Stimulated activated CD4-positive, alpha-beta T cell treated with anti-CD3 and anti-CD28 coated beads, Interleukin-2, amount 100 ng/mL, for 4 hours (primary cell): ENCODE results near the gene ANKRD44.

ENCODE experiments used
- DNase-seq: peaks from one replicate; pipeline ENCODE4 v3.0.0-alpha.2; 2020; ENCODE audit warnings: low read depth

ANKRD44 gene

DNA sequence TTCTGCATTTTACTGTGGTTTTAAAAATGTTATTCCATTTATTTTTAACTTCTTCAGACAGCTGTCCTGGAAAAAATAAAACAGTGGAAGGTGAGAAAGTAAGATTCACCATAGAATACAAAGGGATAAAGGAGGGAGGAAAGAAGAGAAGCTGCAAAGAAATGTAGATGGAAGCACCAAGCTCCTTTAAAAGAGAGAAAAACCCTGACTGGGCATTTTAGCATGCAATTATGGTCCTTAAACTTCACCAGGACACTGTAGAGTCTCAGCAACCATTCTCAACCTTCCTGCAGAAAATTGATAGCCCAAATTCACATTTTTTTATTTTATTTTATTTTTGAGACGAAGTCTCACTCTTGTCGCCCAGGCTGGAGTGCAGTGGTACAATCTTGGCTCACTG lies 11.6 kb upstream of the ANKRD44 start:
- DNase-seq = no peak

DNA sequence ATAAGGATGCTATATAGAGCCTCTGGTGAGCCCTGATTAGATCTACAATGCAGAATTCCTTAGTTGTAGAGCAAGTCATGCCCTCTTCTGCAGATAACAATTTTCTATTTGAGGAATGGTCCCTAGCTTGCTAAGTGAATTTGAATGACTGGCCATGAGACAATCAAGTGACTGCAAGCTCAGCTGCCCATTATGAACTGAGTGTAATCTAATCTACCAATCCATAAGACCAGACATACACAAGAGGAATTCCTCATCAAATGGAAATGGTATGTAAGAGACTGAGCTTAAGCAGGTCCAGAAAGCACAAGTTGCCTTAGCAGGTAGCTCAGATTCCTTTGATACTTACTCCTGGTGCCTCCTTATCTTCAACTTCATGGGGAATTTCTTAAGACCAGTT lies 4.8 kb upstream of the ANKRD44 start:
- no peak for DNase-seq

DNA sequence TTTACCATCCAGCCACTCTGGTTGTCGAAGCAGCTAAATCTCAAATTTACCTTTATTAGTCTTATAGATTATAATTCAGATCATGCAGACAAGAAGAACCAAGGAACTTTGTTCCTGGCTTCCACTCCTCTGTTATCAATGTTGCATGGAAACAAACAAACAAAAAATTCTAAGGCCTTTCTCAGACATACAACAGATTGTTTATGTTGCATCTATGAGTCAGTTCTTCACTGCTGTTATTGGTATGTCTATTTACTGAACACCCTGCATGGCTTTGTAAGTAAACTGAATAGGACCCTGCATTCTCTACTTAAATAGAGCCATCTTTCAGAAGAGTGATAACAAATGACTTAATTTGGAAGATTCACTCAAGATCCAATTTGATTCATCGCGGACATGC lies 1.6 kb upstream of the ANKRD44 start:
- no peak for DNase-seq

DNA sequence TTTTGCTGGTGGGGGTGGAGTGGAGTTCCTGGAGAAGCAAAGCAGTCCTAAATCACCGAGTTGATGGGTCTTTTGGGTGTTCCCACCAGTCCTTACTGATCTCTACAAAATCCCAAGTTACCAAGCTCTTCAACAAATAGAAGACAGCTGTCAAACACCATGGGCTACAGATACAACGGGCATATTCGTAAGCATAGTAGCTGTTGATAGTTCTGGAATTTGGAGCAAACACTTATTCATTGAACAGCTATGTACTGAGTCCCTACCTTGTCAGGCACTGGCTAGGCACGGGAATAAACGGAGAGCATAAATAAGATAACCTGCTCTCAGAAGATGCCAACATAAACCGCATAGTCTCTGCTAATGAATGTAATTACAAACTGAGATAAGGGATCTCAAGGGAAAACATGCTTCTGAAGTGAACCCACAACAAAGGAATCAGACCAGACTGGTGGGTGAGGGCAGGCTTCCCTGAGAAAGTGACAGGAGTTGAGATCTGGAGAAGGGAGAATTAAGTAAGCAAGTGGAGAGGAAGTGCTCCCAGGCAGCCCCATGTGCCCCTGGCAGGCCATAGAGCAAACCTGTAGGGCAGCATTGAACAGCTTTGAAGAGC lies 947 bp upstream of the ANKRD44 start:
- DNase-seq = no peak

DNA sequence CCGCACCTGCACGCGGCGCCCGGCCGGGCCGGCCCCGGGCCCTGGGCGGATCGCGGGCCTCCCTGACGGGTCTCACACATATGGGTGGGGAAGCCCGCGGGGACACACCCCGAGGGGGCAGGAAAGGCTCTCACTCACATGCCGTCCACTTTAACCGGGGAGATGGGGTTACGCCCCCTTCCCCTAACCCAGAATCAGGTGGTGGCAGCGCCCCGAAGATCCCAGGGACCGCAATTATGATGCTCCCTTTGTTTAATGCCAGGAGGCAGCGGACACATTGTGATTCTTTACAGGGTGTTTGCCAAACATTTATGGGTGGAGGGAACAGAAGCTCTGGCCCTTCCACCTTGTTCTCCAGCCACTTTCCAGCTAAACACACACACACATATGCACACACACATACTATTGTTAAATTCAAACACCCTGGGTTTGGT lies 424 bp upstream of the ANKRD44 start:
- DNase-seq = no peak

DNA sequence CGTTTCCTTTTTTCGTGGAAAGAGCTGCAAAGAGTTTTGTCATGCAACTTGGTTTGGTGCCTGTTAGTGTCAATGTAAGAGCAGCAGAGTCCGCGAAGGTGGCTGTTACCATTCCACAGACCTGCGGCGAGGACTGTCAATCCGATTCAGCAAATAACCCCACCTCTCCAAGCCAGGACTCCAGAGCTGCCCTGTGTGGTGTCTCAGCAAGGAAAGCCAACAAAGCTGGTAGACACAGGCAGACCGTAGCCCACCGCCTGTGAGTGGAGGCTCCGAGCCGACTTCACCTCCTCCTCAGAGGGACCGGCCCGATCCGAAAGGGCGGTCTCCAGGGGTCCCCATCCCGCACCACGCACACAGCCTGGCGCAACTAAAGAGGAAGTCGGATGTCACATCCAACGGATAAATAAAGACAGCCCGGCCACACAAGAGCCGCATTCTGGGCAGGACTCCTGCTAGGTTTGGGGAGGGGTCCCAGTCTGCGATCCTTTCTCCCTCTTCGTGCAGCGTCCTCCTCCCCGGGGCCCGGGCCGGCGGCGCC lies 819 bp downstream of the ANKRD44 start:
- peak; percentile 35 for DNase-seq

DNA sequence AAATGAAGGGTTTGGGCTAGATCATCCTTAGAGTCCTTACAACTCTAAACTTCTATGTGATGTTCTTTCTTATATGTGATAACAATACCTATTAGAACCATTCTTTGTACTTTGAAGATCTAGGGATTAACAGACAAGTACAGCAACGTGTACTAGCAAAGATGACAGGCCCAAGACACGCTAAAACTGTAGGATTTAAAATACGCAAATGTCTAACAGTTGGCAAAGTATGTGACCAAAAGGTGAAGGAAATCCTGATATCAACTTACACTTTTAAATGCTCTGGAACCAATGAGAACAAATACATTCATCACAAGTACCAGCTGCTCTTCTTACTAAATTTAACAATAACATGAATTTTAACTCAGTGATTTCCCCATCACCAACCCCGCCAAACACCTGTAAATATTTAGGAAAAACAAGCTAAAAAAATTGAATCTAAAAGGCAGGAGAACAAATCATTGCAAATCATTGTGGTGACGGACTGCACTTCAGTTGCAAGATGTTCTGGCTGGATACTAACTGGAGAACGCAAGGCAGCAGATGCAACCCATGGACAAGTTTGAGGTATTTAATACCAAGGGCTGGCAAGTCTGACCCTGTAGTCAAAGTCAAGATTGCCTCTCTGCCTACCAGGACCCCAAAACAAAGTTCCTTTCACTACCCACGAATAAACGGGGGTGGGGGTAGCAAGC lies 1.4 kb downstream of the ANKRD44 start:
- DNase-seq = no peak

DNA sequence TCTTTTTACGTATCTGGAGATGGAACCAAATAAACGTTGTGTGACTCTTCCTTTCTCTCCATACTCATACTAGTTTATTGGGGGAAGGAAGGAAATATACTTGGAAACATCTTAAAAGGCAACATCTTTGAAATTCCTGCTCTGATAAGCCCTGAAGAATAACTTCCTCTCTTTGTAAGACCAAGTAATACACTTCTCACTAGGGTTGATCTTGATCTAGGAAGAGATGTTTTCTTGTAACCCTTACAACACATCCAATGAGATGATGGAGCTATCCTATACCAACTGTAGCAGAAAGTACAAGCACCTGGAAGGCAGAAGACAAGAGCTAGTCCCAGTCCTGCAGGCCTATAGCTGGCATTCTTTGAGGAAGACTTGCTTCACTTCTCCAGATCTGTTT lies 2.0 kb downstream of the ANKRD44 start:
- DNase-seq = no peak

DNA sequence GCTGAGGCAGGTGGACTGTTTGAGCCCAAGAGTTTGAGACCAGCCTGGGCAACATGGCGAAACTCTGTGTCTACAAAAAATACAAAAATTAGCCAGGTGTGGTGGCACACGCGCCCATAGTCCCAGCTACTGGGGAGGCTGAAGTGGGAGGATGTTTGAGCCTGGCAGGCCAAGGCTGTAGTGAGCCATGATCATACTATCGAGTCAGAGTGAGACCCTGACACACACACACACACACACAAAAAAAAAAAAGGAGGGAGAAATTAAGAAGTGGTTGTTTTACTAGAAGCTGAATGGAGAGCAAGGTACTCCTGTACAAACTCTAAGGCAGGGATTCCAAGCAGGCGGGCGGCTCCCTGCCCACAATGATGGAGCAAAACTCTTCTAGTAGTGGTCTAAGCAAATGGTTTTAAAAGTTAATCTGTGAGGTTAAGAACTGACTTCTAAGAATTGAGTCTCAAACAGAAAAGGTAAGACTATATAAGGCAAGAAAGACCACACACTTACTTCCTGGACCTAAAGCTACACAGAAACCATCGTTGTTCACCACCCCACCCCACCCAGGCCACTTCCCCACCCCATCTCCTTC lies 2.6 kb downstream of the ANKRD44 start:
- DNase-seq = no peak

DNA sequence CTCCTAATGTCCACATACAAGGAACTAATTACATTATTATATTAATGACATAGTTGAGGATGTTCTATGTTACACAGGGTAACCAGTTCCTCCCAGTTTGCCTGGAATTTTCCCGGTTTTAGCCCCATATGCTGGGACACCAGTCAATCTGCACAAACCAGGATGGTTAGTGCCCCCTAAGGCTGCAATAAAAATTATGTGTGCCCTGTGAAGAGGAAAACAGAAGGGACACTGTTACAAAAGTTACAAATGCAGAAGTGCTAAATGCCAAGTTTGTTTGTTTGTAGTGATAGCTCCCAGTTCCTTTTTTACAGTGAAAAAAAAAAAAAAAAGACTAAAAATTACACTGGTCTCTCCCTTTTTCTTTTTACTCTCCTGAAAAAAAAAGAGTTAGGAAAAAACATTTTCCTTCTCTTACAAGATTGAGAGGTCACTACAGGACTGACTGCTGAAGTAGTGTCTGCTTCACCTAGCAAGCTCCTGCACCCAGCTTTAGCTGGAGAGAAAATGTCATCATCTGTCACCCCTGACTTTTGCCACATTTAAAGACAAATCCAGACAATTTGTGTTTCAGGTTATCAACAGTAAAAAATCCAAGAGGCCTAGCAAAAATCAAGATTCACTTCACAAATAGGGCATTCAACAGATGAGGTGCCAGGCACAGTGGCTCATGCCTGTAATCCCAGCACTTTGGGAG lies 3.2 kb downstream of the ANKRD44 start:
- DNase-seq = no peak

DNA sequence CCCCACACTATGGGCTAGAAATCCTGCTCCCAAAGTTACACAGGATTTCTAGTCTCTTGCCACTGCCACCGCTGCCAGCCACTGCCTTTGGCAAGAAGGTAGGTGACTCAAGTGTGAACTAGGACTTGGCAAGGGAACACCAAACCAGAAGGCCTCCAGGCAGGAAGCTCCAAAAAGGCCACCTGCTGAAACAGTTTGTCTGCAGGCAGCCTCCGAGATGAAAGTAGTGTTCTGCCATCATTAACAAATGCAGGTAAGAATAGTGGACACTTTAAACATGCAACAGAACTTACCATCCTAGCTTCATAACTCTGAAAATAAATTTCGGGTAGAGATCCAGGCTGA lies 3.9 kb downstream of the ANKRD44 start:
- no peak for DNase-seq

DNA sequence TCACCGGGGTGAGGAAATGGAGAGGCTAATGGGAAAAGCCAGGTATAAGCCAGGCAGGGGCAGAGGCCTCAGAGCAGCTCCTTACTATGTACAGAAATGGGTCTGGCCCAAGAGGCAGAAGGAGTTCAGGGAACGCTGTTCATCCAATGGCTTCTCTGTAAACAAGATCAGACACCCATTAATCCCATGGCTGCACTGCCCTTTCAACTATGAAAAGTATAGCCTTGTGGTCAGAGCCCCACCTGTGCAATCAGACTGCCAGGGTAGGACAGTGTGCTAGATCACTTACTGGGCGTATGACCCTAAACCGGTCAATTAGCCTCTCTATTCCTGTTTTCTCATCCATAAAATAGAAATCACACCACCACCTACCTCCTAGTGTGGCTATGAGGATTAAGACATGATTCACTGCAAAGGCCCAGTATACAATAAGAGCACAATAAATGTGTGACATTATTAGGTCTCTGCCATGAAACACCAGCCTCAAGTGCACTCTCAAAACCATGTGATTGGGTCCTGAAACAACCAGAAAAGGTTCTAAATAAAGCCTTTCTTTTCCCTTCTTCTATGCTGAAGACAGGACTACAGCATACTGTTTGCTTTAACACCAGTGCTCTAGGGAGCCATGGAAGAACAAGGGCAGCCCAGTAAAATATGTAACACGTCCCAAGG lies 4.4 kb downstream of the ANKRD44 start:
- no peak for DNase-seq

DNA sequence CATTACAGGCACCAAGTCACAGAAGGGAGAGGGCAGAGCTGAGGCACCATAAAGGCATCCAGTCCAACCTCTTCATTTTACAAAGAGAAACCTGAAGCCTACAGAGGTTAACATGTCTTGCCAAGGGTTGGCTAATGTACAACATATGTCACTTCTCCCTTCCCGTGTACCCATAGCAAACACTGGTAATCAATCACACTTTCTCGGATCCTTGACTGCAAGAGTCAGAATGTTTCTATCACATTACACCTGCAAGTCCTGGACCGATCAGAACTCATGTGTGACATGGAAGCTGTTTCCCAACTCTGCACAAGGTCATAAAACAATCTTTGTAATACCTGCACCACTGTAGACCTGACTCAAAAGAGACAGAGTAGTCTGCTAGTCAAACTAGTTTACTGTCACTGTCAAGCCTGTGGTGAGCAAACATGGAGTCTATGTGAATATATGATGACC lies 6.0 kb downstream of the ANKRD44 start:
- no peak for DNase-seq

DNA sequence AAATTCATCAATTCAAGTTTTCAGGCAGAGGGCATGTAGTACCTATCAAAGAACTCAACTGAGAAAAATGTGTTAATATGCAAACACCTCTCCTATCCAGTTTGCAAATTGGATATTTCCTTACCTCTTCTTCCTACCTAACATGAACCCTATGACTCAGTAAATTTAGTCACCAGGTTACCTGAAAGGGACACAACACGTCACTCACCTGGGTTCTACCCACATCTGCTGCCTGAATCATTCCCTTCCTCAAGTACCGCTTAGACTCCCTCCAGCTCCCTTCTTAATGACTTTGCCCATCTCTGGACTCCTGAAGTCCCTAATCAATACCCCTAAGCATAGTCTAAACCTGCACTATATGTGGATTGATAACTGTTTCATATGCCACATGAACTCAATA lies 10.4 kb downstream of the ANKRD44 start:
- no peak for DNase-seq

DNA sequence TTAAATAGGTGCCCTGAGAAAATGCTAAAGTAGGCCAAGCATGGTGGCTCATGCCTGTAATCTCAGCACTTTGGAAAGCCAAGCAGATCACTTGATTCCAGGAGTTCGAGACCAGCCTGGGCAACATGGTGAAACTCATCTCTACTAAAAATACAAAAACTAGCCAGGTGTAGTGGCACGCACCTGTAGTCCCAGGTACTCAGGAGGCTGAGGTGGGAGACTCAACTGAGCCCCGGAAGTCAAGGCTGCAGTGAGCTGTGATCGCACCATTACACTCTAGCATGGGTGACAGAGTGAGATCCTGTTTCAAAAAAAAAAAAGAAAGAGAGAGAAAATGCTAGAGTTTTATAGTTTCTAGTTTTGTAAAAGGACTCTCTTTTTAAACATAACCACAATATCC lies 12.0 kb downstream of the ANKRD44 start:
- DNase-seq = no peak

DNA sequence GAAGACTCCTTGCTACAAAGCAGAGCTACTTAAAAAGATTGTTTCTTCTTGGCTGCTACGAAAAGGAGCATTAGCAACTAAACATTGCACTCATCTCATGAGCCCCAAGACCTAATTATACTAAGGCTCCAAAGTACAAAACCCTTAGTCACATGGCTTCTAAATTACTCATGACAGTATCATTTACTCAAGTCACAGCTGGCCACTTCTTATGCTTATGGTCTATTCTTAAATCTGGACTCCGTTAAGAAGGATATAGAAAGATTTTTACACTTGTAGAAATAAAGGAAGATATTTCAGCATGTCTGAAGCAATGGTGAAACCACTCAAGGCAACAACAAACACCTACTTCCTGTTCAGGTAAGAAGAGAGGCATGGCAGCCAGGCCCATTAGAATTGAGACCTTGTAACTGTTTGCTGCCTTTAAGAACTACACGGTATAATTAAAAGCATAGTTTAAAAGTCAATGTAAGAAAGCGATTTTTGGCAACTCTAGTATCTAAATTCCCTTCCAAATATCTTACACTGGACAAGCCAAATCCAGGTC lies 12.7 kb downstream of the ANKRD44 start:
- DNase-seq = no peak

DNA sequence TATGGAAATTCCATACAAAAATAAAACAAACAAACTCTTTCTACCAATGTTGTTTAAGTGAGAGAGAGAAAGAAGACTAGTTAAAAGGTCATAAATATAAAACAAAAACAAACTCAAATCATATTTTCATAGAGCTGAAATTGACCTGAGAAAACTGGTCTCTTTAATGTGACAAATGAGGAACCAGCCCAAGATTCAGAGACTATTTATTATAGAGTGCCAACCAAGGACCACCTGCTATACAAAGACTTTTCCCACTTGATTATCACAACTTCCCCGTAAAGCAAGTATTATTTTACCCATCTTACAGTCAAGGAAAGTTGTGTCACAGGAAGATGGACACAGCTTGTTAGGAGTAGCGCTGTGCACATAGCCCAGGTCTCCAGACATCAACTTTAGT lies 13.3 kb downstream of the ANKRD44 start:
- DNase-seq = no peak

DNA sequence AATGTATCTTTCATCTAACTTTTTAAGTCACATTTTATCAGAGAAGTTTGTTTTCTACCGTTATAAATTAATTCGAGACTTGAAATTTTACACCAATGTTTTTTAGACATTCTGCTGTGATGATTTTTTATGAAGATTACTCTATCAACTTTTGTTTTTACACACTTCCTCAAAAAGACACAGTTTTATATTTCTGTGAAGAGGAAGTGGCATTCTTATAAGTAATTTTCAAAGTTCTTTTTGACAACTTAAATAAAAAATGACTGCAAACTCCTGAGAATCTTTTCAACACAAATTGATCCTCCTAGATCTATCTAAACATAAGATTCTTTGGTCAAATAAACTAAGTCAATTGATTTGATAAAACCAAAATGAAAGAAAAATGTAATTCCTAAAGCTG lies 13.7 kb downstream of the ANKRD44 start:
- no peak for DNase-seq

DNA sequence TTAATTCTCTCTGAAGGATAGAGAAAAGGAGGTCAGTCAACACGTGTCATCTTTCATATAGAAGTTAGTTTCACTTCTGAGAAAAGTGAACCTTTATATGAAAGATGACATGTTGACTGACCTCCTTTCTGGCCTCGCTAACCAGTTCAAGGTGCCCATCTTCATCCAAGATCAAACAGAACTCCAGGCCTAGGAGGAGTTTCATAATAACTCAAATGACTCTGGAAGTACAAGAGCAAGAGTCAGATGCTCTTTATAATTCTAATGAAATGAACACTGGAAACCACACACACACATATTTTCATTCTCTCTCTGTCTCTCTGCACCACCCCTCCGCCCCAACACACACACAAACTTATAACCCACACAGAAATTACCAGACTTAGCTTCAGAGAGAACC lies 16.3 kb downstream of the ANKRD44 start:
- peak; percentile 40 for DNase-seq

DNA sequence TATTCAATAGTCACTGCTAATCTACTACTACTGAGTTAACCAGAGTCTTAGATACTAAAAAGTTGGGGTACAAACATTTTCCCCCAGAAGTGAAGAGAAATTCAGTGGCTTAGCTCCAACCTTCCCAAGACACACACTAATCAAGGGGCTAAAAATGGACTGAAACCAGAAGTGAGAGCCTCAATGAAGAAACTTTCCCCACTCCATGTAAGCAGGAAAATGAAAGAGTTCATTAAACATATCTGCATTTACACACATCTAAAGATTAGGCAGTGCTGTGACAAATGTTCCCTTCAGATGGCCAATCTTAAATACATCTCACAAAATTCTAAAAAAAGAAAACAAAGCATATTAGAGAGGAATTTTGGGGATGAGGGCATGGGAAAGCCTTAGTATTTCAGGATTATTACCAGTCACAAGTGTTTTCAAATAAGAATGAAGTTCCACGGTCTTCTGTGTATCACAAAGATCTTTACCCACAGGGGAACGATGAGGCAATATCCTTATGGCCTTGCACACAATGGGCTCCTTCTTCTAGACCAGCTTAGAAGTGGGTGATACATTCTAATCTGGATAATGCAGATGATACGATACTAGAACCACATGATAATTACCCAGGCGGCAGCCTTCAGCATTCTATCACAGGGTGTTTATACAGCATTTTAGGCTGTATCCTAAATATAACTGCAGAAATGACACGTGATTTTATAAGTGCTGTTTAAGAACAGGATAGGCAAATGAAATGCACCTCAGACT lies 17.1 kb downstream of the ANKRD44 start:
- no peak for DNase-seq

DNA sequence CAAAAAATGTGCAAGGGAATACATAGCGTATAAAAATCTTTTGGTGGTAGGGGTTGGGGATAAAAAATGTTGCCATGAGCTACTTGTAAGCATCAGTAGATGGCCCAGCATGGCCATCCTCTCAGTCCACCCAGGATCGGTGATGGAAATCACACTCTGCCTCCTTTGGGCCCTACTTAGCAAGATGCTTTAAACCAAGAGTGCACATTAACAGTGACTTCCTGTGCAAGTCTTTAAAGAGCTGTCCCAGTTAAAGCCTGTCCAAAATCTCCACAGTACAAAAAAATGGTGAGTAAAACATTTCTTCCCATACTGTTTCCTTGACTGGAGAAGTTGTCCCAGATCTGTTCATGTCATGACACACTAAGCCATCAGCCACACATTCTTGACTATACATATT lies 18.0 kb downstream of the ANKRD44 start:
- DNase-seq = no peak
